GM10248 (cell line): ENCODE measurements around the gene INKA2.

Experiments
- CTCF ChIA-PET: fragments of 300-600 bp; sonication (Branson Sonifier 250); formaldehyde crosslinking; extraction: SDS; loops from one replicate; lab custom pipeline; 2021; ENCODE audit warnings: antibody characterized with exemption; lab: Yijun Ruan, JAX
- POLR2A ChIA-PET: fragments of 350-650 bp; sonication (Branson Sonifier 250); formaldehyde crosslinking; extraction: SDS; loops from one replicate; lab custom pipeline; 2020; ENCODE audit warnings: antibody characterized with exemption; lab: Yijun Ruan, JAX
- DNase-seq: peaks from one replicate; pipeline ENCODE4 v3.0.0; 2012; ENCODE audit errors: extremely low spot score
- CTCF ChIP-seq: IDR thresholded peaks from 2 replicates; pipeline ENCODE4 v1.5.1; 2012; ENCODE audit warnings: mild to moderate bottlenecking, low read depth; ENCODE audit errors: extremely low read depth, missing control alignments, control extremely low read depth

Gene INKA2

DNA sequence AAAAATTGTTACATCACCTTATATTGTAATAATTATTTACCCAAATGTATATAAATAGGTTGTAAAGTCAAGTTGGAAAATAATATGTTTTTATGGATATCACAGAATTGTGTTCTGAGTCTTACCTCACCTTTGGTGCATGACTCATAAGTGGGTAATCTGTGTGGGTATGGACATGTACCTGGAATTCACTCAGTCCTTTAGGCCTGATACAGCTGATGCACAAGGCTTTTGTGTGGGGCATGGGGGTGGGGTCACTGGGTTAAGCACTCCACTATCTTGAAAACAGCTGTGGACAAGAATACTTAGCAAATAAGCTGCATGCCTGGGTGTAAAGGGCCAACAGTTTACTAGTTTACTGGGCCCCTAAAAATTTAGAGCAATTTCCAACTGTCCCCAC is 34.4 kb downstream of the INKA2 start:
- ChIA-PET POLR2A (no interaction called here), CTCF (interaction anchor here (1.0 to 9.0 kb wide), 7 partner anchors 9 to 223 kb away, joined by 3 to 77 read pairs (median 4); no protein-coding TSS in a partner anchor)
- TF ChIP-seq CTCF, result no peak
- no peak for DNase-seq

DNA sequence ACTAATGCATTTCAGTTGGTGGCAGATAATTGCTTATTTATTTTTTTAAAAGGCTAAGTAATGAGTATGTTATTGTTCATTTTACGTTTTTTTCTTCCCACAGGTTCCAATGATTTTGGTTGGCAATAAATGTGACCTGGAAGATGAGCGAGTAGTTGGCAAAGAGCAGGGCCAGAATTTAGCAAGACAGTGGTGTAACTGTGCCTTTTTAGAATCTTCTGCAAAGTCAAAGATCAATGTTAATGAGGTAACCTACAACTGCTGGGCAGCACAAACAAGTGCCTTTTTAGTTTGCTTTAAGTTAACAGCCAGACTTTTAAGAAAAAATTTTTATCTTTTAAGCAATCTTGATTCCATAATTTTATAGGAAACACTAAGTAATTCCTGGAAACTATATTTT is 35.0 kb downstream of the INKA2 start:
- no peak for TF ChIP-seq CTCF
- ChIA-PET CTCF (interaction anchor here (1.6 to 9.0 kb wide), 4 partner anchors 9 to 196 kb away, joined by 3 to 77 read pairs (median 40); no protein-coding TSS in a partner anchor), POLR2A (no interaction called here)
- DNase-seq, result no peak

DNA sequence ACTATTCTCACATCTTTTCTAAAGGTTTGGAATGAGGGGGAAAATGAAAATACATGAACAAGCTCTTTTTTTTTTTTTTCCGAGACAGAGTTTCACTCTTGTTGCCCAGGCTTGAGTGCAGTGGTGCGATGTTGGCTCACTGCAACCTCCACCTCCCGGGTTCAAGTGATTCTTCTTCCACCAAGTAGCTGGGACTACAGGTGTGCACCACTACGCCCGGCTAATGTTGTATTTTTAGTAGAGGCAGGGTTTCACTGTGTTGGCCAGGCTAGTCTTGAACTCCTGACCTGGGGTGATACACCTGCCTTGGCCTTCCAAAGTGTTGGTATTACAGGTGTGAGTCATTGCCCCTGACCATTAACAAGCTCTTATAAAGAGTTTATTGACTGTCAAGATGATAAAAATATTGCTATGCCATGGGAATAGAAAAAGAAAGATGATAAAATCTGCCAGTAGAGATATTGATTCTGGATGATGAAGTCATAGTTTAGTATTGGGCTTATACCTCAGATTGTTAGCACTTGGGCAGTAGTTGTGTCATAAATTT is 36.6 kb downstream of the INKA2 start:
- ChIA-PET POLR2A (no interaction called here), CTCF (interaction anchor here (1.1 to 9.0 kb wide), 8 partner anchors 9 to 221 kb away, joined by 3 to 77 read pairs (median 3); no protein-coding TSS in a partner anchor)
- no peak for TF ChIP-seq CTCF
- no peak for DNase-seq

- TF ChIP-seq CTCF, result no peak
- no peak for DNase-seq
- ChIA-PET CTCF (interaction anchor here (8.1 to 9.0 kb wide), 2 partner anchors 14 to 191 kb away, joined by 56 to 77 read pairs; no protein-coding TSS in a partner anchor), POLR2A (no interaction called here)
Observed at GRCh38 chr1:111699268-111699667, 39.9 kb downstream of the INKA2 start.

DNA sequence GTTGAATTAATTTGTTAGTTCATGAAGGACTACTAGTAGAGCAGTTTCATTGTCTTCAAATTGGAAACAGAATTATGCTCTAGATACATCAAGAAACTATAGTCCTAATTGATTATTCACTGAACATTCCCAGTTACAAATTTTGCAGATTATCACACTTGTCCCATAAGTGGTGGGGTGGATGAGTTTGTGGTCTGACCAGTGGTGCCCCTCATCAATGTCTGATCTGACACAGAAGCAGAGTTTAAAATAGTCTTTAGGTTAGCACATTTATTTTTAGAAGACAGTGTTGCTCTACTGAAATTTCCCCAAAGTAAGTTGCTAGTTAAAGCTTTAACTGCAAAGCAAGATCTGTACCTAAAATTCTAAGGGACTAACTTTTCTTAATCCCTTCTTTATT is 42.9 kb downstream of the INKA2 start:
- DNase-seq, result no peak
- ChIA-PET POLR2A (interaction anchor here (0.5 kb wide), 1 partner anchor 81 kb away, joined by 5 read pairs; no protein-coding TSS in a partner anchor), CTCF (interaction anchor here (1.7 to 8.1 kb wide), 2 partner anchors 8 to 188 kb away, joined by 4 to 56 read pairs; no protein-coding TSS in a partner anchor)
- no peak for TF ChIP-seq CTCF

DNA sequence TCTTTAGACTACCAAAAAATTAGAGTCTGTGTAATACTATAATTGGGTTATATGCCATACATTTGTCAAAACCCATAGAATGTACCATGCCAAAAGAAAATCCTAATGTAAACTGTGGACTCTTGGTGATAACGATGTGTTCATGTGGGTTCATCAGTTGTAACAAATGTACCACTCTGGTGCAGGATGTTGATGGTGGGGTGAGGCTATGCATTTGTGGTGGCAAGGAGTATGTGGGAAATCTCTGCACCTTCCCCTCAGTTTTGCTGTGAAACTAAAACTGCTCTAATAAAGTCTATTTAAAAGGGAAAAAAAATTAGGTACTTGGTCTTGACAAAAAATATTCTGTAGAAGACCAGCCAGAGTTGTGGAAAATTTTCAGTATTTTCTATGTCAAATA is 43.4 kb downstream of the INKA2 start:
- POLR2A ChIA-PET, result interaction anchor here (0.5 kb wide), 1 partner anchor 80 kb away, joined by 5 read pairs; no protein-coding TSS in a partner anchor
- no peak for DNase-seq
- CTCF ChIA-PET, result interaction anchor here (1.0 to 8.1 kb wide), 3 partner anchors 18 to 188 kb away, joined by 3 to 56 read pairs (median 24); no protein-coding TSS in a partner anchor
- no peak for TF ChIP-seq CTCF
